Measurements from ENCODE around the gene CENPE.

The CENPE gene

GRCh38 chr4:103168993-103169392 is 29.1 kb downstream of the CENPE start (continued):
- TF ChIP-seq, protein P1, sequence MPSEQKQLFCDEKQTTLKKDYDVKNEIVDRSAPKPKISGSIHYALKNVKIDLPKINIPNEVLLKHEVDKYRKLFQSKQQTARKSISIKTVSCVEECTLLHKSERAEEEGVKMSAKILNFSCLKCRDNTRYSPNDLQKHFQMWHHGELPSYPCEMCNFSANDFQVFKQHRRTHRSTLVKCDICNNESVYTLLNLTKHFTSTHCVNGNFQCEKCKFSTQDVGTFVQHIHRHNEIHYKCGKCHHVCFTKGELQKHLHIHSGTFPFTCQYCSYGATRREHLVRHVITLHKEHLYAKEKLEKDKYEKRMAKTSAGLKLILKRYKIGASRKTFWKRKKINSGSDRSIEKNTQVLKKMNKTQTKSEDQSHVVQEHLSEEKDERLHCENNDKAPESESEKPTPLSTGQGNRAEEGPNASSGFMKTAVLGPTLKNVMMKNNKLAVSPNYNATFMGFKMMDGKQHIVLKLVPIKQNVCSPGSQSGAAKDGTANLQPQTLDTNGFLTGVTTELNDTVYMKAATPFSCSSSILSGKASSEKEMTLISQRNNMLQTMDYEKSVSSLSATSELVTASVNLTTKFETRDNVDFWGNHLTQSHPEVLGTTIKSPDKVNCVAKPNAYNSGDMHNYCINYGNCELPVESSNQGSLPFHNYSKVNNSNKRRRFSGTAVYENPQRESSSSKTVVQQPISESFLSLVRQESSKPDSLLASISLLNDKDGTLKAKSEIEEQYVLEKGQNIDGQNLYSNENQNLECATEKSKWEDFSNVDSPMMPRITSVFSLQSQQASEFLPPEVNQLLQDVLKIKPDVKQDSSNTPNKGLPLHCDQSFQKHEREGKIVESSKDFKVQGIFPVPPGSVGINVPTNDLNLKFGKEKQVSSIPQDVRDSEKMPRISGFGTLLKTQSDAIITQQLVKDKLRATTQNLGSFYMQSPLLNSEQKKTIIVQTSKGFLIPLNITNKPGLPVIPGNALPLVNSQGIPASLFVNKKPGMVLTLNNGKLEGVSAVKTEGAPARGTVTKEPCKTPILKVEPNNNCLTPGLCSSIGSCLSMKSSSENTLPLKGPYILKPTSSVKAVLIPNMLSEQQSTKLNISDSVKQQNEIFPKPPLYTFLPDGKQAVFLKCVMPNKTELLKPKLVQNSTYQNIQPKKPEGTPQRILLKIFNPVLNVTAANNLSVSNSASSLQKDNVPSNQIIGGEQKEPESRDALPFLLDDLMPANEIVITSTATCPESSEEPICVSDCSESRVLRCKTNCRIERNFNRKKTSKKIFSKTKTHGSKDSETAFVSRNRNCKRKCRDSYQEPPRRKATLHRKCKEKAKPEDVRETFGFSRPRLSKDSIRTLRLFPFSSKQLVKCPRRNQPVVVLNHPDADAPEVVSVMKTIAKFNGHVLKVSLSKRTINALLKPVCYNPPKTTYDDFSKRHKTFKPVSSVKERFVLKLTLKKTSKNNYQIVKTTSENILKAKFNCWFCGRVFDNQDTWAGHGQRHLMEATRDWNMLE (tag by site-specific recombination; conservative IDR thresholded peaks at IDR 0.05; ENCODE audit: low read depth): no peak
- no peak for TF ChIP-seq KLF10 (tag by site-specific recombination; IDR thresholded peaks at IDR 0.05)
- TF ChIP-seq ZNF114 (tag by site-specific recombination; IDR thresholded peaks at IDR 0.05): no peak
- TF ChIP-seq ZNF514 (tag by site-specific recombination; IDR thresholded peaks at IDR 0.05): no peak
- TF ChIP-seq ZNF146 (tag by site-specific recombination; IDR thresholded peaks at IDR 0.05): no peak
- no peak for TF ChIP-seq ZBTB17 (tag by site-specific recombination; IDR thresholded peaks at IDR 0.05)
- TF ChIP-seq ZNF654 (tag by site-specific recombination; IDR thresholded peaks at IDR 0.05; ENCODE audit: low read depth): no peak
- TF ChIP-seq, protein P2, sequence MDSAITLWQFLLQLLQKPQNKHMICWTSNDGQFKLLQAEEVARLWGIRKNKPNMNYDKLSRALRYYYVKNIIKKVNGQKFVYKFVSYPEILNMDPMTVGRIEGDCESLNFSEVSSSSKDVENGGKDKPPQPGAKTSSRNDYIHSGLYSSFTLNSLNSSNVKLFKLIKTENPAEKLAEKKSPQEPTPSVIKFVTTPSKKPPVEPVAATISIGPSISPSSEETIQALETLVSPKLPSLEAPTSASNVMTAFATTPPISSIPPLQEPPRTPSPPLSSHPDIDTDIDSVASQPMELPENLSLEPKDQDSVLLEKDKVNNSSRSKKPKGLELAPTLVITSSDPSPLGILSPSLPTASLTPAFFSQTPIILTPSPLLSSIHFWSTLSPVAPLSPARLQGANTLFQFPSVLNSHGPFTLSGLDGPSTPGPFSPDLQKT (IDR thresholded peaks at IDR 0.05; ENCODE audit: borderline replicate concordance, low read depth, low read length): no peak

DNA sequence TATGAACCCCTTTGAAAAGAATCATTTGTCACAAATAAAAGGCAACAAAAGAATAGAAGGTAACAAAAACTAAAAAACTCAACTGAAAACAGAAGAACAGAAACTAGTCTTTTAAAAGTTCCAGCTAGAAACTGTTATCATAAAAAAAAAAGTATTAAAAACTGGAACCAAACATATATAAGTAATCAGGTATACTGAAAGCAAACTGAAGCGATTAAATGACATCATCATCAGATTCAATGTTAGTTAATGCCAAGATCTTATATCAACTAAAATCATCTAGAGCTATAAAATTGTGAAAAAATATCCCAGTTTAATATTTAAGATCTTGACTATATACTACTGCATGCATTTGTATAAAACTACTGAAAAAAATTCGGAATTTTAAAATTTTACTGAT is 36.0 kb downstream of the CENPE start:
- Histone ChIP-seq H3K4me3 (ENCODE audit: low read depth, low read length) (no peak overlapping the region), H3K27ac (ENCODE audit: extremely low read depth, low read depth, low read length) (no peak overlapping the region), H3K9me3 (ENCODE audit: control insufficient read depth, insufficient read depth, low read depth, low read length) (no peaks in the 10 kb centered on the region), H3K4me1 (ENCODE audit: control insufficient read depth, insufficient read depth, low read length) (no peaks in the 10 kb centered on the region), H3K36me3 (ENCODE audit: control insufficient read depth in 2 of 2, insufficient read depth in 1 of 2, low read length in 2 of 2) (peaks cover 16 to 49% of the 10 kb centered on the region in 2 experiments)
- CTCF ChIA-PET: no interaction called here
- POLR2A ChIA-PET: no interaction called here
- TF ChIP-seq ZFP3 (tag by site-specific recombination; IDR thresholded peaks at IDR 0.05; ENCODE audit: low read depth): no peak
- TF ChIP-seq, protein P3, sequence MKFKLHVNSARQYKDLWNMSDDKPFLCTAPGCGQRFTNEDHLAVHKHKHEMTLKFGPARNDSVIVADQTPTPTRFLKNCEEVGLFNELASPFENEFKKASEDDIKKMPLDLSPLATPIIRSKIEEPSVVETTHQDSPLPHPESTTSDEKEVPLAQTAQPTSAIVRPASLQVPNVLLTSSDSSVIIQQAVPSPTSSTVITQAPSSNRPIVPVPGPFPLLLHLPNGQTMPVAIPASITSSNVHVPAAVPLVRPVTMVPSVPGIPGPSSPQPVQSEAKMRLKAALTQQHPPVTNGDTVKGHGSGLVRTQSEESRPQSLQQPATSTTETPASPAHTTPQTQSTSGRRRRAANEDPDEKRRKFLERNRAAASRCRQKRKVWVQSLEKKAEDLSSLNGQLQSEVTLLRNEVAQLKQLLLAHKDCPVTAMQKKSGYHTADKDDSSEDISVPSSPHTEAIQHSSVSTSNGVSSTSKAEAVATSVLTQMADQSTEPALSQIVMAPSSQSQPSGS (tag by site-specific recombination; IDR thresholded peaks at IDR 0.05; ENCODE audit: low read depth): peak; percentile 65

DNA sequence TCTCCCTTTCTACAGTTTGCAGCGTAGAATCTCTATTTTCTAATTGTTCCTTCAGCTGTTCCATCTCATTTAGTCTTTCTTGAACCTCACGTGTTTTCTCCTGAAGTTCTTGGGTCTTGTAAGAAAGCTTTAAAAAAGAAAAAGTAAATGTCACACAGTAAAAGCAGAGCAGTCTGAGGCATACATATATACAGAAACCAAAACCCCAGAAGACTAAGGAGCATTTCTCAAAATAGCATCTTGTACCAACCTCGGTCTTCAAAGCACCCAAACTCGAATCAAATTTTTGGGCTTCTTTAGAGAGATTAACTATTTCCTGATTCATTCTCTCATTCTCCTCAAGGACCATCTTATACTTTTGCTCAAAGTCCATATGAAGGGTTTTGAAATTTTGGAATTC is 39.4 kb downstream of the CENPE start:
- no peaks in the 10 kb centered on the region for H3K4me1 ChIP-seq (ENCODE audit: control insufficient read depth, insufficient read depth, low read length)
- H3K36me3 ChIP-seq (ENCODE audit: control insufficient read depth in 2 of 2, insufficient read depth in 1 of 2, low read length in 2 of 2): peaks cover 33 to 65% of the 10 kb centered on the region in 2 experiments
- ChIA-PET POLR2A (no interaction called here), CTCF (no interaction called here)
- no peak overlapping the region for H3K27ac ChIP-seq (ENCODE audit: extremely low read depth, low read depth, low read length)
- H3K9me3 ChIP-seq (ENCODE audit: control insufficient read depth, insufficient read depth, low read depth, low read length): no peaks in the 10 kb centered on the region
- H3K4me3 ChIP-seq (ENCODE audit: low read depth, low read length): no peak overlapping the region
- no peak for TF ChIP-seq ZNF658 (tag by site-specific recombination; IDR thresholded peaks at IDR 0.05)
- TF ChIP-seq FEZF1 (tag by site-specific recombination; IDR thresholded peaks at IDR 0.05): no peak
- TF ChIP-seq, protein P4, sequence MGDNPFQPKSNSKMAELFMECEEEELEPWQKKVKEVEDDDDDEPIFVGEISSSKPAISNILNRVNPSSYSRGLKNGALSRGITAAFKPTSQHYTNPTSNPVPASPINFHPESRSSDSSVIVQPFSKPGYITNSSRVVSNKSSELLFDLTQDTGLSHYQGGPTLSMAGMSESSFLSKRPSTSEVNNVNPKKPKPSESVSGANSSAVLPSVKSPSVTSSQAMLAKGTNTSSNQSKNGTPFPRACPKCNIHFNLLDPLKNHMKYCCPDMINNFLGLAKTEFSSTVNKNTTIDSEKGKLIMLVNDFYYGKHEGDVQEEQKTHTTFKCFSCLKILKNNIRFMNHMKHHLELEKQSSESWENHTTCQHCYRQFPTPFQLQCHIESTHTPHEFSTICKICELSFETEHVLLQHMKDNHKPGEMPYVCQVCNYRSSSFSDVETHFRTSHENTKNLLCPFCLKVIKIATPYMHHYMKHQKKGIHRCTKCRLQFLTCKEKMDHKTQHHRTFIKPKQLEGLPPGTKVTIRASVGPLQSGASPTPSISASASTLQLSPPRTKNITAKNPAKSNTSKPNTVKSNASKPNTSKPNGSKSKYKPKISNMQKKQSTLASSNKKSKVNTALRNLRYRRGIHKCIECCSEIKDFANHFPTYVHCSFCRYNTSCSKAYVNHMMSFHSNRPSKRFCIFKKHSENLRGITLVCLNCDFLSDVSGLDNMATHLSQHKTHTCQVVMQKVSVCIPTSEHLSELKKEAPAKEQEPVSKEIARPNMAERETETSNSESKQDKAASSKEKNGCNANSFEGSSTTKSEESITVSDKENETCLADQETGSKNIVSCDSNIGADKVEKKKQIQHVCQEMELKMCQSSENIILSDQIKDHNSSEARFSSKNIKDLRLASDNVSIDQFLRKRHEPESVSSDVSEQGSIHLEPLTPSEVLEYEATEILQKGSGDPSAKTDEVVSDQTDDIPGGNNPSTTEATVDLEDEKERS (tag by site-specific recombination; IDR thresholded peaks at IDR 0.05): no peak
- TF ChIP-seq, protein P5, sequence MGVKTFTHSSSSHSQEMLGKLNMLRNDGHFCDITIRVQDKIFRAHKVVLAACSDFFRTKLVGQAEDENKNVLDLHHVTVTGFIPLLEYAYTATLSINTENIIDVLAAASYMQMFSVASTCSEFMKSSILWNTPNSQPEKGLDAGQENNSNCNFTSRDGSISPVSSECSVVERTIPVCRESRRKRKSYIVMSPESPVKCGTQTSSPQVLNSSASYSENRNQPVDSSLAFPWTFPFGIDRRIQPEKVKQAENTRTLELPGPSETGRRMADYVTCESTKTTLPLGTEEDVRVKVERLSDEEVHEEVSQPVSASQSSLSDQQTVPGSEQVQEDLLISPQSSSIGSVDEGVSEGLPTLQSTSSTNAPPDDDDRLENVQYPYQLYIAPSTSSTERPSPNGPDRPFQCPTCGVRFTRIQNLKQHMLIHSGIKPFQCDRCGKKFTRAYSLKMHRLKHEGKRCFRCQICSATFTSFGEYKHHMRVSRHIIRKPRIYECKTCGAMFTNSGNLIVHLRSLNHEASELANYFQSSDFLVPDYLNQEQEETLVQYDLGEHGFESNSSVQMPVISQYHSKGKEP (tag by site-specific recombination; IDR thresholded peaks at IDR 0.05): no peak
- no peak for TF ChIP-seq ZFP3 (tag by site-specific recombination; IDR thresholded peaks at IDR 0.05; ENCODE audit: low read depth)
- no peak for TF ChIP-seq ZNF785 (tag by site-specific recombination; IDR thresholded peaks at IDR 0.05)

Measured in HEK293 (cell line).